ENCODE measurements around the gene PPM1M. TPM values are rescaled to one million over a fixed set of nuclear protein-coding genes. Genes with fewer than 3 reads are reported as not detected.

The PPM1M gene
- total RNA-seq, 2 donors from 2014 or later, result 5.7 to 8.1 TPM

GRCh38 chr3:52277071-52277964, 31.8 kb downstream of the PPM1M start:
- Histone ChIP-seq H3K27me3 (no peaks in the 10 kb centered on the region), H3K4me3 (peak overlapping the region; percentile 66 to 88), H3K9me3 (no peaks in the 10 kb centered on the region), H3K4me1 (peaks cover 0 to 72% of the 10 kb centered on the region in 2 donors), H3K36me3 (peaks cover 7% of the 10 kb centered on the region), H3K27ac (peak overlapping the region; percentile 90 to 98)
- peak; percentile 77 for DNase-seq (ENCODE audit: low spot score)
- TF ChIP-seq CTCF (IDR thresholded peaks at IDR 0.05), result no peak

- peaks cover 0 to 70% of the 10 kb centered on the region in 2 donors for H3K4me1 ChIP-seq
Observed at GRCh38 chr3:52277972-52278509, 32.5 kb downstream of the PPM1M start.

GRCh38 chr3:52278510-52279069, 33.0 kb downstream of the PPM1M start, which contains the start of gene WDR82:
Gene WDR82, minus strand, starts transcription at chr3:52278649. Its CDS starts 288 bp downstream, at chr3:52278361.
- H3K9me3 ChIP-seq, result no peaks in the 10 kb centered on the region
- peaks cover 0 to 65% of the 10 kb centered on the region in 2 donors for H3K4me1 ChIP-seq
- no peaks in the 10 kb centered on the region for H3K27me3 ChIP-seq
- peak within 1 kb of the TSS; percentile 90 to 98 for H3K27ac ChIP-seq
- H3K36me3 ChIP-seq, result no peaks in the 10 kb centered on the region
- H3K4me3 ChIP-seq, result peak within 1 kb of the TSS; percentile 66 to 88
- peak; percentile 97 for DNase-seq (ENCODE audit: low spot score)
- TF ChIP-seq CTCF (IDR thresholded peaks at IDR 0.05), result peak in 1 of 2 donors; percentile 77

More at GRCh38 chr3:52277972-52278509, 32.5 kb downstream of the PPM1M start:
- no peaks in the 10 kb centered on the region for H3K27me3 ChIP-seq
- peak overlapping the region; percentile 66 to 88 for H3K4me3 ChIP-seq
- peak overlapping the region; percentile 90 to 98 for H3K27ac ChIP-seq
- peaks cover 1% of the 10 kb centered on the region for H3K36me3 ChIP-seq
- DNase-seq (ENCODE audit: low spot score), result no peak
- H3K9me3 ChIP-seq, result no peaks in the 10 kb centered on the region
- TF ChIP-seq CTCF (IDR thresholded peaks at IDR 0.05), result no peak

- DNase-seq (ENCODE audit: low spot score), result no peak
- no peak for TF ChIP-seq CTCF (IDR thresholded peaks at IDR 0.05)
- H3K4me3 ChIP-seq, result peak overlapping the region in 1 of 2 donors; percentile 66
- H3K27ac ChIP-seq, result peak overlapping the region; percentile 90 to 98
- H3K36me3 ChIP-seq, result no peaks in the 10 kb centered on the region
- H3K27me3 ChIP-seq, result no peaks in the 10 kb centered on the region
- H3K4me1 ChIP-seq, result peaks cover 0 to 55% of the 10 kb centered on the region in 2 donors
- no peaks in the 10 kb centered on the region for H3K9me3 ChIP-seq
Observed at GRCh38 chr3:52279596-52279995, 34.0 kb downstream of the PPM1M start.

- Histone ChIP-seq H3K27me3 (no peaks in the 10 kb centered on the region), H3K27ac (peak overlapping the region; percentile 90 to 98), H3K9me3 (no peaks in the 10 kb centered on the region), H3K4me3 (no peak overlapping the region), H3K4me1 (peaks cover 0 to 51% of the 10 kb centered on the region in 2 donors), H3K36me3 (no peaks in the 10 kb centered on the region)
- no peak for DNase-seq (ENCODE audit: low spot score)
- no peak for TF ChIP-seq CTCF (IDR thresholded peaks at IDR 0.05)
Observed at GRCh38 chr3:52280050-52280461, 34.5 kb downstream of the PPM1M start.
